ENCODE data around the gene ZNF423.

Gene ZNF423

GRCh38 chr16:49780433-49780832 is 75.5 kb downstream of the ZNF423 start:
- no peak for DNase-seq

- no peak for DNase-seq
Observed at GRCh38 chr16:49779979-49780378, 75.9 kb downstream of the ZNF423 start.

- no peak for DNase-seq
Observed at GRCh38 chr16:49778202-49778930, 77.5 kb downstream of the ZNF423 start.

GRCh38 chr16:49776734-49777133 is 79.2 kb downstream of the ZNF423 start:
- DNase-seq: no peak

GRCh38 chr16:49776085-49776595 is 79.8 kb downstream of the ZNF423 start:
- DNase-seq: no peak

GRCh38 chr16:49775581-49775980 is 80.3 kb downstream of the ZNF423 start:
- no peak for DNase-seq

GRCh38 chr16:49775018-49775417 is 80.9 kb downstream of the ZNF423 start:
- no peak for DNase-seq

- no peak for DNase-seq
Observed at GRCh38 chr16:49773534-49774475, 82.1 kb downstream of the ZNF423 start.

GRCh38 chr16:49767998-49768397 is 87.9 kb downstream of the ZNF423 start:
- no peak for DNase-seq

- no peak for DNase-seq
Observed at GRCh38 chr16:49767414-49767813, 88.5 kb downstream of the ZNF423 start.

- no peak for DNase-seq
Observed at GRCh38 chr16:49766225-49766624, 89.7 kb downstream of the ZNF423 start.

GRCh38 chr16:49763826-49764225 is 92.1 kb downstream of the ZNF423 start:
- no peak for DNase-seq

- DNase-seq: no peak
Observed at GRCh38 chr16:49760815-49761214, 95.1 kb downstream of the ZNF423 start.

- DNase-seq: no peak
Observed at GRCh38 chr16:49757559-49758069, 98.3 kb downstream of the ZNF423 start.

- DNase-seq: no peak
Observed at GRCh38 chr16:49756775-49757558, 98.9 kb downstream of the ZNF423 start.

- no peak for DNase-seq
Observed at GRCh38 chr16:49755716-49756505, 100.0 kb downstream of the ZNF423 start.

GRCh38 chr16:49755313-49755620 is 100.6 kb downstream of the ZNF423 start:
- no peak for DNase-seq

- no peak for DNase-seq
Observed at GRCh38 chr16:49754495-49755312, 101.2 kb downstream of the ZNF423 start.

- DNase-seq: no peak
Observed at GRCh38 chr16:49750341-49751000, 105.4 kb downstream of the ZNF423 start.

- no peak for DNase-seq
Observed at GRCh38 chr16:49749816-49750215, 106.1 kb downstream of the ZNF423 start.

GRCh38 chr16:49748322-49748721 is 107.6 kb downstream of the ZNF423 start:
- no peak for DNase-seq
